Activated T-helper 1 cell treated with anti-CD3 and anti-CD28 coated beads, Interleukin-12 subunit alpha, Interleukin-12 subunit beta, Interleukin-2, Interleukin-4 antibody, amounts not matched to agents 30 ng/mL and 10 ng/mL and 1 ng/mL, durations not matched to agents 14 hours and 24 hours and 36 hours (primary cell): ENCODE results near the gene WFS1. TPM values are rescaled to one million over a fixed set of nuclear protein-coding genes. Genes with fewer than 3 reads are reported as not detected.

ENCODE experiments used
- DNase-seq: peaks from one replicate; pipeline ENCODE4 v3.0.0; 2021; ENCODE audit warnings: low spot score
- H3K27ac Mint-ChIP-seq: one replicate; pipeline ENCODE4 v1.8.0; 2021; ENCODE audit warnings: mild to moderate bottlenecking, mixed read lengths
- H3K27me3 Mint-ChIP-seq: one replicate; pipeline ENCODE4 v1.8.0; 2022; ENCODE audit warnings: mild to moderate bottlenecking, moderate library complexity, mixed read lengths; ENCODE audit not compliant: insufficient read depth
- H3K36me3 Mint-ChIP-seq: one replicate; pipeline ENCODE4 v1.8.0; 2021; ENCODE audit warnings: low read depth, mixed read lengths
- H3K4me1 Mint-ChIP-seq: one replicate; pipeline ENCODE4 v1.8.0; 2021; ENCODE audit warnings: low read depth, mixed read lengths
- H3K4me3 Mint-ChIP-seq: one replicate; pipeline ENCODE4 v1.8.0; 2021; ENCODE audit warnings: mild to moderate bottlenecking, moderate library complexity, mixed read lengths
- H3K9me3 Mint-ChIP-seq: one replicate; pipeline ENCODE4 v1.8.0; 2021; ENCODE audit warnings: mixed read lengths
- intact Hi-C: fragments of 100-400 bp; cut with micrococcal nuclease; formaldehyde crosslinking; loops from one replicate; pipeline ENCODE4 v1.15.1; 2024
- total RNA-seq: library from RNA; stranded (reverse); gene quantifications from 2 replicates; pipeline ENCODE4 v1.2.3, GENCODE V29; 2022

Gene WFS1
- total RNA-seq, 1 donor from 2014 or later = 9.3 TPM

DNA sequence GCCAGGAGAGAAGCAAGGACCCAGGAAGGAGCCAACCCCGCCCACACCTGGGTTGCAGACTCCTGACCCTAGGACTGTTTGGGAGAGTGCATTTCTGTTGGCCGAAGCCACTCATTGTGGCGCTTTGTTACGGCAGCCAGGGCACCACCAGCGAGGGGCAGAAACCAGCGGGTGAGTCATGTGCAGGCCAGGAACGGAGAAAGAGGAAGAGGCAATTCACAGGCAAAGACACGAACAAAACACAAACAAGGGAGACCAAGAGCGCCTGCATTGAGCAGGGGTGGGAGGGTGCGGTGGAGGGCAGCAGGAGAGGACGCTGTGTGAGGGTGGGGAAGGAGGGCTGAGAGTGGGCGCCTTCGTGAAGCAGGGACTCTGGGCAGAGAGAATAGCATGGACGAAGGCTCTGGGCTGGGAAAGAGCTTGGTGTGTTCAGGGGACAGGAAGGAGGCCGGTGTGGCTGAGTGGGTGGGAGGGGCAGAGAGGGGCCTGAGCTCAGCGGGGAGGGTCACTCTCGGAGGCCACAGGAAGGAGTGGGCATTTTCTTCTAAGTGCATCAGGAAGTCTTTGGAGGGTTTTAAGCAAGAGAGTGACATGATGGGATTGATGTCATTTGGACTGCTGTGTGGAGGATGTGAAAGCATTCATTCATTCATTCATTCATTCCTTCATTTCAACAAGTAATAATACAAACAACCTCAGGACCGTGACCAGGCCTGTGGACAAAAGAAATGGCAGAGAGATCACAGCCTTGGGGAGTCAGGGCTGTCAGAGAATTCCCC, 12.2 kb upstream of the WFS1 start:
- peaks cover 10% of the 10 kb centered on the region for H3K4me1 Mint-ChIP-seq
- H3K36me3 Mint-ChIP-seq = no peaks in the 10 kb centered on the region
- no peaks in the 10 kb centered on the region for H3K9me3 Mint-ChIP-seq
- peak overlapping the region; percentile 31 for H3K27ac Mint-ChIP-seq
- peaks cover 31% of the 10 kb centered on the region for H3K27me3 Mint-ChIP-seq
- DNase-seq = no peak
- intact Hi-C loops = no loop called here
- H3K4me3 Mint-ChIP-seq = no peak overlapping the region

DNA sequence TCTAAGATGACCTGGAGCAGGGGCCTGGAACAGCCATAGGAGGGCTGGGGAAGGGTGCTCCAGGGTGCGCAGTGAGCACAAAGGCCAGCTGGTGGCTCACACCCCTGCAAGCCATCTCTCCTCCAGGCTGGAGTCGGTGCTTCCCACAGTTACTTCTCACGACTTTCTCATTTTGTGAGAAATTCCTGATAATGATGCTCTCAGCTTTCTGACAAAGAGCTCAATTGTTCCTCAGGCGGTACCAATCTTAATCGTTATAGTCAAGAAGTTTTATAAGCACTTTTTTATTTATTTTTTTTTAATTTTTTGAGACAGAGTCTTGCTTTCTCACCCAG, 11.7 kb upstream of the WFS1 start:
- intact Hi-C loops = no loop called here
- peaks cover 32% of the 10 kb centered on the region for H3K27me3 Mint-ChIP-seq
- H3K4me1 Mint-ChIP-seq = peaks cover 10% of the 10 kb centered on the region
- no peak overlapping the region for H3K4me3 Mint-ChIP-seq
- no peak overlapping the region for H3K27ac Mint-ChIP-seq
- H3K9me3 Mint-ChIP-seq = no peaks in the 10 kb centered on the region
- H3K36me3 Mint-ChIP-seq = no peaks in the 10 kb centered on the region
- DNase-seq = no peak

DNA sequence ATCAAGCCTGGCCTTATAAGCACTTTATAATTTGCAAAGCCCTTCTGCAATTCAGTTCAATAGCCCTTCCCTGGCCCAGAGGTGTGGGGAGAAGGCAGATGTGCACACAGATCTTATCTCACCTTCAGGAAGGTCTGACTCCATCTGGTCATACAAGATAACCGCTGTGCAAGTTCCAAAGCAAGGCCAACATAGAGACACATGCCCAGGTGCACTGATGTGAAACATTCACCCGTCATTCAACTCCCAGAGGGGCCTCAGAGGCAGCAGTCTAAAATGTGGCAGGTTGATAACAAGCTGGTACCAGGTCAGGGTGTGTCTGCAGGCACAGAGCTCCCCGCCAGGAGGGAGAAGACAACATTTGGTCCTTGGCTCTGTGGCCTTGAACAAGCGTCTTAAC, 10.9 kb upstream of the WFS1 start:
- intact Hi-C loops = no loop called here
- no peak for DNase-seq
- H3K27me3 Mint-ChIP-seq = peaks cover 32% of the 10 kb centered on the region
- peaks cover 10% of the 10 kb centered on the region for H3K4me1 Mint-ChIP-seq
- H3K27ac Mint-ChIP-seq = no peak overlapping the region
- H3K9me3 Mint-ChIP-seq = no peaks in the 10 kb centered on the region
- no peaks in the 10 kb centered on the region for H3K36me3 Mint-ChIP-seq
- no peak overlapping the region for H3K4me3 Mint-ChIP-seq

DNA sequence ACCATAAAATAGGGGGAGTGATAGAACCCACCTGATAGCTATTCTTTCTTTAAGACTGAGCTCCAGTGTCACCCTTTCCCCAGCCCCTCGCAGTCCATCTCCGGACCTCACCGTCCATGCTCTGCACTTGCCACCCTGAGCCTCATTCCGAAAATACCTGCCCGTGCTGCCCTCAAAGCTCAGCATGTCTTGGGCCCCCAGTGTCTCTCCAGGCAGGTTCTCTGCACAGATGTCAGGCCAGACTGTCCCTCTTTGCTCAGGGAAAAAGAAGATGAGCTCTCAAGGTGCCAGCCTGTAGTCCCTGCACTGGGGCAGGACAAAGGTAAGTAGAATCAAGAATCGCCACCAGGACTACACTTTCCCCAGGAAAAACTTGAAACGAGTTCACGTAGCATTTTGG, 9.8 kb upstream of the WFS1 start:
- intact Hi-C loops = no loop called here
- Mint-ChIP-seq H3K27ac (no peak overlapping the region), H3K9me3 (no peaks in the 10 kb centered on the region), H3K4me1 (peaks cover 10% of the 10 kb centered on the region), H3K4me3 (no peak overlapping the region), H3K36me3 (no peaks in the 10 kb centered on the region), H3K27me3 (peaks cover 32% of the 10 kb centered on the region)
- no peak for DNase-seq

DNA sequence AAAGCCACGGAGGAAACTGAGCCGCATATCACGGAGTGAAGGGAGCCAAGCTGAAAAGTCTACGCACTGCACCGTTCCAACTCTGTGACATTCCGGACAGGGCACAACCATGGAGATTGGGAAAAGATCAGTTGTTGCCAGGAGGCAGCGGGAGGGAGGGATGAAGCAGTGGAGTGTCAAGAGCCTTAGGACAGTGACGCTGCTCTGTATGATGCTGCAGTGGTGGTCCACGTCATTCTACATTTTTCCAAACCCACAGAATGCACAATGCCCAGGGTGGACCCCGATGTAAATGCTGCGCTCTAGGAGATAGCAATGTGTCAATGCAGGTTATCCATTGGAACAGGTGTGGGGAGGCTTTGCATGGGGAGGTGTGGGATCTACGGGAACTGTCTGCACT, 7.5 kb upstream of the WFS1 start:
- H3K27me3 Mint-ChIP-seq = peaks cover 30% of the 10 kb centered on the region
- peaks cover 8% of the 10 kb centered on the region for H3K4me1 Mint-ChIP-seq
- no peak overlapping the region for H3K4me3 Mint-ChIP-seq
- no peak for DNase-seq
- intact Hi-C loops = no loop called here
- no peaks in the 10 kb centered on the region for H3K36me3 Mint-ChIP-seq
- H3K27ac Mint-ChIP-seq = no peak overlapping the region
- no peaks in the 10 kb centered on the region for H3K9me3 Mint-ChIP-seq

DNA sequence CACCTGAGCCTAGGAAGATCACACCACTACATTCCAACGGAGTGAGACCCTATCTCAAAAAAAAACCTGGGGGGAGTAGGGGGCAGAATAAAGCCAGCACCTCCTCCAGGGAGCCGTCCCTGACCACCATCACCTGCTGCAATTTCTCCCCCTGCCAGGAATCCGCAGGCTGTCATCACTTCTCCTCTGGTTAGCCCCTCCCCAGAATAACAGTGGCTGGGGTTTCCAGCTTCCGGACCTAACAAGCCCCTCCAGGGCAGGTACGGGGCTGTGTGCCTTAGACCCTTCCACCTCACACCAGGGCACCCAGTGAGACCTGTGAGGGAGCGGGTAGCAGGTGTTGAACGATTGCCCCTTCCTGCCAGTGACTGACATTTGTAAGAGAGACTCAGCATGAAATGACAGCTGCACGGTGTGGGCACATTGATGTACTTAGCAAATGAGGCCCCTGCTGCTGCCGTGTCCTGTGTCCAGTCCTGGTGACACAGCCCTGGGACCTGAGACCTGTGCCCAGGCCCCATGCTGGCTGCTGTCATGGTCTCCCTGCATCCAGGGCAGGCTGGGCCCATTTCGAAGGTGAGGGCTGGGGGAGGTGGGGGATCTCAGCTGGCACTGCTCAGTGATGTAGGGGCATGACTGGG, 6.7 kb upstream of the WFS1 start:
- H3K36me3 Mint-ChIP-seq = no peaks in the 10 kb centered on the region
- no peak for DNase-seq
- H3K4me3 Mint-ChIP-seq = no peak overlapping the region
- H3K27me3 Mint-ChIP-seq = peaks cover 33% of the 10 kb centered on the region
- H3K9me3 Mint-ChIP-seq = no peaks in the 10 kb centered on the region
- intact Hi-C loops = no loop called here
- H3K27ac Mint-ChIP-seq = no peak overlapping the region
- H3K4me1 Mint-ChIP-seq = peaks cover 8% of the 10 kb centered on the region

DNA sequence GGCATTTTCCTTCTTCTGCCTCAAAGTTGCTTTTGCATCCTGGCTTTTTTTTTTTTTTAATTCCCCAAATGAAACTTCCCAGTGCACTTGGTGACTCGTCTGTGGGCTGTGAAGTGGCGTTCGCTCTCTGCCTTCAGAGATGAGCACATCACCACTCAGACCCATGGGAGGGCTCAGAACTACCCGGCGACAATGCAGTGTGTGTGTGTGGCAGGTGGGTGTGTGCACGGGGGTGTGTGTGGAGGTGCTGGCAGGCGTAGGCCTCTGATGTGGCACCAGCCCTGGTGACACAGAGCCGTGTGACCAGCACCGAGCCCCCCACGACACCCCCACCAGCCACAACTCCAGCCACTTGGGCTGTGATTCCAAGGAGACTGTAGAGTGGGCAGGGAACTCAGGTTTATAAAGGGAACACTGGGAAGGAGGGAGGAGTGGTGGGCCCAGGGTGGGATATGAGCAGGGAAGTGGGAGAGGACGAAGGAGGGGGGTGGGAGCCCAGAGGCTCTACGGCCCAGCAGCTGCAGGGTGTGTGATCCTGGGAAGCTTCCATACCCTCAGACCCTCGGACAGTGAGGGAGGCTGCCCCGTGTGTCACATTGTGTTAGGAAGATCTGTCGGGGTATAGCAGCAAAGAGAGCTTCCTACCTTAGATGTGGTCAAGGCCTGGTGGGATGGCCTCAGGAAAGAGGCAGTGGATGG, 6.0 kb upstream of the WFS1 start:
- Mint-ChIP-seq H3K27me3 (peaks cover 40% of the 10 kb centered on the region), H3K36me3 (no peaks in the 10 kb centered on the region), H3K9me3 (no peaks in the 10 kb centered on the region), H3K4me3 (no peak overlapping the region), H3K27ac (no peak overlapping the region), H3K4me1 (peaks cover 11% of the 10 kb centered on the region)
- DNase-seq = no peak
- intact Hi-C loops = loop anchor here (1.0 kb wide), 1 partner anchor 64 kb away; no protein-coding TSS in a partner anchor

DNA sequence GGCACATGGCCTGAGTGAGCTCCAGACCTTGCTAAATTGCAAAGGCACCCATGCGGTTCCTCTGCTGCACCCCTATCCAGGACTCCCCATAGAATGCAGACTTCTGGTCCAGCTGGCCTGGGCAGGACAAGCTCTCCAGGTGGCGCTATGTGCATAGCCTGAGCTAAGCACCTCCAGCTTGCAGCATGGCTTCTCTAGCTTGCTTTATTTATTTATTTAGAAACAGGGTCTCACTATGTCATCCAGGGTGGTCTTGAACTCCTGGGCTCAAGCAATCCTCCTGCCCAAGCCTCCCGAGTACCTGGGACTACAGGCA, 5.5 kb upstream of the WFS1 start:
- H3K4me3 Mint-ChIP-seq = no peak overlapping the region
- peaks cover 16% of the 10 kb centered on the region for H3K4me1 Mint-ChIP-seq
- H3K9me3 Mint-ChIP-seq = no peaks in the 10 kb centered on the region
- no peak for DNase-seq
- no peak overlapping the region for H3K27ac Mint-ChIP-seq
- H3K36me3 Mint-ChIP-seq = no peaks in the 10 kb centered on the region
- peaks cover 43% of the 10 kb centered on the region for H3K27me3 Mint-ChIP-seq
- intact Hi-C loops = loop anchor here (1.0 kb wide), 1 partner anchor 63 kb away; no protein-coding TSS in a partner anchor

DNA sequence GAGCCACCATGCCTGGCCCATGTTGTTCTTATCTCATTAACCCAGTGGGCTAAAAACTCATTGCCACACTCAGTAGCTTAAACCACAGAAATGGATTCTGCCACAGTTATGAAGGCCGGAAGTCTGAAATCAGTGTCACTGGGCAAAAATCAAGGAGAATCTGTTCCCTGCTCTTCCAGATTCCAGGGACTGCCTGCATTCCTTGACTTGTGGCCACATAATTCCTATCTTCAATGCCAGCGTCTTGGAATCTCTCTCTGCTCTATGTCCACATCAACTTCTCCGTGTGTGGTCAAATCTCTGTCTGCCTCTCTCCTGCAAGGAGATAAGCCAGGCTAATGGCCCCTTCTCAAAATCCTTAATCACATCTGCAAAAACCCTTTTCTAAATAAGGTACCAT, 4.1 kb upstream of the WFS1 start:
- Mint-ChIP-seq H3K9me3 (no peaks in the 10 kb centered on the region), H3K27ac (no peak overlapping the region), H3K36me3 (no peaks in the 10 kb centered on the region), H3K27me3 (peaks cover 37% of the 10 kb centered on the region), H3K4me1 (peaks cover 18% of the 10 kb centered on the region), H3K4me3 (no peak overlapping the region)
- DNase-seq = no peak
- intact Hi-C loops = loop anchor here (5.0 kb wide), 2 partner anchors 68 to 802 kb away; partner anchors contain the start of gene GRPEL1

DNA sequence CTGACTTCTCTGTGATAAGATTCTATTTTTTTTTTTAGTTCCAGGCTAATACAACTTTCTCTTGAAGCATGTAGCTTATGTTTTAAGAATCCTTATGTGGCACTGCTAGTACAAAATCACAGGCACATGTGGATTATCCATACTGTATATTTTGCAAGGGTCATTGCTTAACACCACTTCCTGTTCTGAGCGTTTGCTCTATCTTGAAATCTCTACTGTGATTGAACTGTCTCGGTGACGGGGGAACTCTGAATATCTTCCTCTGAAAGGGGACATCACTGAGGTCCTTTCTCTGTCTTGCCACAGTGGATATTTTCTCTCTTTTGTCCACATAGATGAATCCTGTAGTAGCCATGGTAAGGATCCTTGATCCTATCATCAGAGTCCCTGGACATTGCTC, 2.1 kb upstream of the WFS1 start:
- Mint-ChIP-seq H3K9me3 (no peaks in the 10 kb centered on the region), H3K27me3 (peaks cover 33% of the 10 kb centered on the region), H3K4me1 (peaks cover 18% of the 10 kb centered on the region), H3K27ac (no peak overlapping the region), H3K4me3 (no peak overlapping the region), H3K36me3 (no peaks in the 10 kb centered on the region)
- DNase-seq = no peak
- intact Hi-C loops = loop anchor here (5.0 kb wide), 2 partner anchors 70 to 800 kb away; partner anchors contain the start of gene GRPEL1

DNA sequence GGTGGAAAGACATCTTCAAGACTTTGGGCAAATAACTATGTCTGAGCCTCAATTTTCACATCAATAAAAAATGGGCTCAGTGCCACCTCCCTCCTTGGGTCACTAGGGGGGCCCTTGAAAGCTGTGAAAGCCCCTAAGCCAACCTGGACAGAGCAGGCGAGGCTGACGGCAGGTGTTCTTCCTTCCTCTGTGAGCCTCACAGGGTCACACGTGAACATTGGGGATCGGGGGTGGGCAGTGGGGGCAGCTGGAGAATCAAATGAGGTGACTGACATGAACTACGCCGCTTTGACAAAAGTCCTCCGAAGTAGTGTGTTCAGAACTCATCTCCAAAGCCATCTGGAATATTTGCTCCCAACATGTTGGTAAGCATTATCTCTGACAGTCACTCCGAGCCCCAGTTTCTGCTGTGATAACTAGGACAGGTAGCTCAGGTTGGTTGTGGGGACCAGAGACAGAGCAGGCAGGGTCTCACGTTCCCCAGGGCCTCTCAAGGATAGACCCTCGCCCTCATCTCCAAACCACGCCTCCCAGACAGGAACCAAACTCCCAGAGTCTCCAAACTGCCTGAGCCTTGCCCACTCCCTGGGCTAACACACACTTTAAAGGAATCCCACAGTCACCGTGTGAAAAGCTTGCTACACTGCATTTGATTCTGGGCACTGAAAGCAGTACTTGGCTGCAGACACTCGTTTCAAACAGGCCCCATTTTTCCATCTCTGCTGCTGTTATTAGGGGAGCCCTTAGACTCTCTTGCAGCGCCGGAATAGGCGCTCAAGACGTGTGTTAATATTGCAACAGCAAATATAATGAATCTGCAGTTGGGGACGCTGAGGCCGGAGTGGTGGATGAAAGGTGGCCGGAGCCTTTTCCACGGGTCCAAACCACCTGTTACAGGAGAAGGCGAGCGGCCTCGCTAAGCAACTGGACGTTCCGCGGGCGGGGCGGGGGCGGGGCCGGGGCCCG, 717 bp upstream of the WFS1 start:
- H3K27ac Mint-ChIP-seq = no peak overlapping the region
- H3K4me1 Mint-ChIP-seq = peaks cover 18% of the 10 kb centered on the region
- no peaks in the 10 kb centered on the region for H3K36me3 Mint-ChIP-seq
- peak overlapping the region; percentile 78 for H3K4me3 Mint-ChIP-seq
- intact Hi-C loops = loop anchor here (1.0 to 5.0 kb wide), 5 partner anchors 72 to 834 kb away; partner anchors contain the start of genes GRPEL1 and MRFAP1
- H3K27me3 Mint-ChIP-seq = peaks cover 33% of the 10 kb centered on the region
- no peaks in the 10 kb centered on the region for H3K9me3 Mint-ChIP-seq
- DNase-seq = no peak

DNA sequence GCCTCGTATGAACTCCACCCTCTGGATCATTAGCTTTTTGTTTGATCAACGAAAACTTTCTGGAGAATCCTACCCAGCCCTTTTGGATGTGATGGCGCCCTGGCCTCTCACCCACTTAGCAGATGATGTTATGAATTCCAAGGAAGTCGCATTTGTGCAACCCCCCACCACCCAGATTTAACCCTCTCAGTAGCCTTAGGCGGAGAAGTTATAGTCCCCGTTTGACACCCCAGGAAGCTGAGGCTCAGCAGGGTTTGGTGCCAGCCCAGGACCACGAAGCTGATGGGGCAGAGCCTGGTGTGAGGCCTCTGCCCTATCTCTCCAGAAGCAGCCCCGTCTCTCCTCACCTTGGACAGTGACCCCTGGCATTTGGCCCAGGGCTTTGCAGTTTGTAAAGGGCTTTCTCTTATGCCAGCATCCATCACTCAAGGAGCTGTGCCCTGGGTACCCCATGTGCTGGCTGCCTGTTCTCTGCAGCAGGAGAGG, 1.0 kb downstream of the WFS1 start:
- Mint-ChIP-seq H3K27ac (no peak overlapping the region), H3K4me1 (peaks cover 18% of the 10 kb centered on the region), H3K9me3 (no peaks in the 10 kb centered on the region), H3K4me3 (peak overlapping the region; percentile 81), H3K36me3 (no peaks in the 10 kb centered on the region), H3K27me3 (peaks cover 36% of the 10 kb centered on the region)
- intact Hi-C loops = no loop called here
- no peak for DNase-seq
